Mucosa of stomach (tissue), 1 donor: ENCODE results near the gene ZNF493.
A peak's percentile ranks its signal among the peaks of the same experiment; 100 is the strongest.

ENCODE experiments used
- H3K27me3 ChIP-seq: one replicate; pipeline ENCODE4 v1.7.0; 2013; ENCODE audit warnings: mild to moderate bottlenecking, low read length; ENCODE audit not compliant: control insufficient read depth, insufficient read depth
- H3K36me3 ChIP-seq: one replicate; pipeline ENCODE4 v1.7.0; 2013; ENCODE audit warnings: low read length; ENCODE audit not compliant: control insufficient read depth, insufficient read depth
- H3K4me1 ChIP-seq: one replicate; pipeline ENCODE4 v1.7.0; 2013; ENCODE audit warnings: mild to moderate bottlenecking, low read length; ENCODE audit not compliant: control insufficient read depth, insufficient read depth
- H3K4me3 ChIP-seq: one replicate; pipeline ENCODE4 v1.7.0; 2013; ENCODE audit warnings: low read length
- H3K9ac ChIP-seq: one replicate; pipeline ENCODE4 v1.7.0; 2013; ENCODE audit warnings: mild to moderate bottlenecking, low read length, moderate library complexity
- H3K9me3 ChIP-seq: one replicate; pipeline ENCODE4 v1.7.0; 2013; ENCODE audit warnings: mild to moderate bottlenecking, low read length, moderate library complexity; ENCODE audit not compliant: control insufficient read depth
- donor health status: Pancreatic carcinoma.

Gene ZNF493

DNA sequence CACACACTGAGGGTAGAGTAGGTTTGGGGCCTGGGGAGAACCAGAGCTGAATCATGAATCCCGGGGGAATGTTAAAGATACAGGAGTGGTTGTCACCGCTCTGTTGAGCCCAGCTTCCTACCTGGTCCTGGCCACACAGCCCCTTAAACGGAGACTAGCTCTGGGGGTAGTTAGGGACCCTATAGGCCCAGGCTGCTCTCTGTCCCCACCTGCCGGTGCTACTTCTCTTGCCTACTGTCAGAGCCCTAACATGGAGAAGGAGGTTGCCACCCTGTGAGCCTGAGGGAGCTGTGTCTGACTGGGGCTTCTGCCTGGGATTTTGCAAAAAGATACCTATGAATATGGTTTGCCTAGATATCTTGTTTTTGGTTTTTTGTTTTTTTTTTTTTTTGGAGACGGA, 71.9 kb downstream of the ZNF493 start:
- no peaks in the 10 kb centered on the region for H3K36me3 ChIP-seq
- no peak overlapping the region for H3K9ac ChIP-seq
- H3K9me3 ChIP-seq = no peaks in the 10 kb centered on the region
- no peaks in the 10 kb centered on the region for H3K4me1 ChIP-seq
- no peak overlapping the region for H3K4me3 ChIP-seq
- no peaks in the 10 kb centered on the region for H3K27me3 ChIP-seq

DNA sequence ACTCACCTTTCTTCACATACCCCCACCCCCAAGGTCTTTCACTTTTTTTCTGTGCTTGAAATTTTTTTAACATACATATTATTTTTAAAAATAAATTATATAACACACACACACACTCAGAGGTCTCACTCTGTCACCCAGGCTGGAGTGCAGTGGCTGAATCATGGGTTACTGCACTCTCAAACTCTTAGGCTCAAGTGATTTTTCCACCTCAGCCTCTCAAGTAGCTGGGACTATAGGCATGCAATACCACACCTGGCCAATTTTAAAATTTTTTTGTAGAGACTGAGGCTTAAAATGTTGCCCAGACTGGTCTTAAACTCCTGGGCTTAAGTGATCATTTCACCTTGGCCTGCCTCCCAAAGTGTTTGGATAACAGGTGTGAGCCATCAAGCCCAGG, 75.6 kb downstream of the ZNF493 start:
- Histone ChIP-seq H3K9me3 (no peaks in the 10 kb centered on the region), H3K27me3 (no peaks in the 10 kb centered on the region), H3K4me3 (no peak overlapping the region), H3K9ac (no peak overlapping the region), H3K36me3 (no peaks in the 10 kb centered on the region), H3K4me1 (peaks cover 4% of the 10 kb centered on the region)

DNA sequence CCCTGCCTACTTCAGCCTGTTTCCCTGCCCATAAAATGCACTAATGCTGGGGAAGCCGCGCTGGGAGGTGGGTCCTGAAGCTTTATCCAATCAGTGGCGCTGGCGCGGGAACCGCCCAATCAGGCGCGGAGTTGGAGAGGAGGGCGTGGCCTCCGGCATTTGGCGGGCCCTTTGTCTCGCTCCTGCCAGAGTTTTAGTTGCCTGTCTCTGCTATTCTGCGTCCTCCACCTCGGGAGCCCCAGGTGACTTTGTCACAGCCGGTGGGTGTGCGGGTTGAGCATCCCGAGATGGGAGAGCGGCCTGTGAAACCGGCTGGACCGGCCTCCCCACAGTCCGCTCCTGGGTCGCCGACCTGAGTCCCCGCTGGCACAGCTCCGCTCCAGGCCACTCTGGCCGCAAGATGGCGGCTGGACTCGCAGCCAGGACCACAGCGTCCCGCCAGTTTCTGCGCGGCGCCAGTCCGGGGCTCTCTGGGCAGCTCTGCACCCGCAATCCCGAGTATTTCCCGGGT, 77.8 kb downstream of the ZNF493 start:
- Histone ChIP-seq H3K9ac (no peak overlapping the region), H3K4me1 (peaks cover 4% of the 10 kb centered on the region), H3K36me3 (no peaks in the 10 kb centered on the region), H3K27me3 (no peaks in the 10 kb centered on the region), H3K9me3 (no peaks in the 10 kb centered on the region), H3K4me3 (peak overlapping the region; percentile 51)
